Loucy (cell line): ENCODE measurements around the gene TNS4.

Source experiments
- EZH2phosphoT487 ChIP-seq: fragments of 200-600 bp; IDR thresholded peaks from 2 replicates; pipeline ENCODE4 v1.6.1; 2018; ENCODE audit warnings: antibody characterized with exemption, mild to moderate bottlenecking, moderate library complexity, borderline replicate concordance
- TF ChIP-seq, protein P1 (sequence below): fragments of 200-600 bp; sonication (generic); conservative IDR thresholded peaks from 2 replicates; pipeline ENCODE4 v1.5.1; 2014; ENCODE audit warnings: mild to moderate bottlenecking, antibody characterized with exemption, low read length

DNA sequence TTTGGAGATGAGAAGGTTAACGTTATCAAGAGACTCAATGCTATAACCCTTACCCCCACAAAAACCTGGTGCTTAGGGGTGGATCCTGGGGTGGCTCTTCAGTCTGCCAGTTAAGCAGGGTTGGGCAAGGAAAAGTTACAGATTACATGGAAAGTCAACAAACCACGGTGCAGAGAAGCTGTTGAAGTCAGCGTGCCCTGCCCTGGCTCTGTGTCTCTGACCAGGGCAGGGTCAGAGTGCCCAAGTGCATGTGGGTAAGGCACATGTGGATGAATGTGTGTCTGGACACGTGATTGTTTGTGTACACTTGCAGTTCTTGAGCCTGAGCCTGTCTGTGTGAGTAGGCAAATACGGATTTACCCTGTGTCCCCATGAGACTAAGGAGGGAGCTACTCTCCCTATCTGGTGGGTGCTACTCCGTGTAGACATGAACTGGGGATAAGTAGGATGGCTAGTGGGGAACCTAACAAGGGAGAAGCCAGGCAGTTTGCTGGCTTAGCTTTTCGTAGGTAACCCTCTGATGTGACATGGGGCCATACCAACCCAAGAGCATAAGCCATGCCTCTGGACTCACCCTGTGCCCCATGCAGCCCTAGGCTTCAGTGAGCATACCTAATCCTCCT lies 52.7 kb downstream of the TNS4 start:
- TF ChIP-seq, protein P1, sequence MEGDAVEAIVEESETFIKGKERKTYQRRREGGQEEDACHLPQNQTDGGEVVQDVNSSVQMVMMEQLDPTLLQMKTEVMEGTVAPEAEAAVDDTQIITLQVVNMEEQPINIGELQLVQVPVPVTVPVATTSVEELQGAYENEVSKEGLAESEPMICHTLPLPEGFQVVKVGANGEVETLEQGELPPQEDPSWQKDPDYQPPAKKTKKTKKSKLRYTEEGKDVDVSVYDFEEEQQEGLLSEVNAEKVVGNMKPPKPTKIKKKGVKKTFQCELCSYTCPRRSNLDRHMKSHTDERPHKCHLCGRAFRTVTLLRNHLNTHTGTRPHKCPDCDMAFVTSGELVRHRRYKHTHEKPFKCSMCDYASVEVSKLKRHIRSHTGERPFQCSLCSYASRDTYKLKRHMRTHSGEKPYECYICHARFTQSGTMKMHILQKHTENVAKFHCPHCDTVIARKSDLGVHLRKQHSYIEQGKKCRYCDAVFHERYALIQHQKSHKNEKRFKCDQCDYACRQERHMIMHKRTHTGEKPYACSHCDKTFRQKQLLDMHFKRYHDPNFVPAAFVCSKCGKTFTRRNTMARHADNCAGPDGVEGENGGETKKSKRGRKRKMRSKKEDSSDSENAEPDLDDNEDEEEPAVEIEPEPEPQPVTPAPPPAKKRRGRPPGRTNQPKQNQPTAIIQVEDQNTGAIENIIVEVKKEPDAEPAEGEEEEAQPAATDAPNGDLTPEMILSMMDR: no peak
- no peak for TF ChIP-seq EZH2phosphoT487
